ENCODE measurements around the gene DHDH. TPM values are rescaled to one million over a fixed set of nuclear protein-coding genes. Genes with fewer than 3 reads are reported as not detected.
A peak's percentile ranks its signal among the peaks of the same experiment; 100 is the strongest.

The DHDH gene
- total and polyA plus RNA-seq, 2 experiments from 2014 or later = 0.69 to 4.7 TPM

- Histone ChIP-seq H3K9me2 (ENCODE audit: insufficient read depth) (no peaks in the 10 kb centered on the region), H3K4me1 (ENCODE audit: insufficient read depth) (peaks cover 18% of the 10 kb centered on the region), H3K4me3 (peak overlapping the region; percentile 100), H3F3A (replicated peaks; ENCODE audit: low read depth) (peaks cover 57% of the 10 kb centered on the region), H3K36me3 (ENCODE audit: insufficient read depth) (peaks cover 13% of the 10 kb centered on the region), H3K4me2 (peak overlapping the region; percentile 99), H2AFZ (no peak overlapping the region), H3K79me2 (replicated peaks; ENCODE audit: insufficient read depth) (peaks cover 24% of the 10 kb centered on the region), H3K27me3 (ENCODE audit: insufficient read depth) (no peaks in the 10 kb centered on the region), H3K27ac (ENCODE audit: low read depth) (peak overlapping the region; percentile 92), H4K20me1 (replicated peaks; ENCODE audit: insufficient read depth) (peaks cover 6% of the 10 kb centered on the region)
- H3K27me3 Mint-ChIP-seq (ENCODE audit: insufficient read depth, low read depth, poor library complexity) = peaks cover 61% of the 10 kb centered on the region
- DNase-seq (ENCODE audit: low spot score) = peak; percentile 93
- TF ChIP-seq POLR2AphosphoS5 (IDR thresholded peaks at IDR 0.05; ENCODE audit: low read depth) (0 out of 2 replicates have a peak, but pooled peaks have one; percentile 6), JUNB (IDR thresholded peaks at IDR 0.05; ENCODE audit: unreplicated experiment) (no peak), CREB1 (CRISPR knock-in tag; IDR thresholded peaks at IDR 0.05; ENCODE audit: low read depth) (no peak), ZNF331 (CRISPR knock-in tag; IDR thresholded peaks at IDR 0.05; ENCODE audit: low read depth) (no peak), CTCF (conservative IDR thresholded peaks at IDR 0.05; ENCODE audit: low read depth in 2 of 2) (no peak), EZH2 (IDR thresholded peaks at IDR 0.05; ENCODE audit: low read depth, unreplicated experiment) (no peak), ETS1 (IDR thresholded peaks at IDR 0.05) (peak; percentile 91), ZNF114 (CRISPR knock-in tag; IDR thresholded peaks at IDR 0.05) (no peak), NANOG (IDR thresholded peaks at IDR 0.05; ENCODE audit: borderline replicate concordance) (no peak), REST (IDR thresholded peaks at IDR 0.05; ENCODE audit: unreplicated experiment) (no peak), EZH2phosphoT487 (IDR thresholded peaks at IDR 0.05; ENCODE audit: unreplicated experiment) (no peak), ZNF462 (CRISPR knock-in tag; IDR thresholded peaks at IDR 0.05) (no peak), STAT1 (IDR thresholded peaks at IDR 0.05; ENCODE audit: unreplicated experiment) (no peak)
- H3K36me3 Mint-ChIP-seq (ENCODE audit: low read depth) = peaks cover 57% of the 10 kb centered on the region
- ATAC-seq = peak; percentile 16
- peaks cover 16% of the 10 kb centered on the region for H3K9me3 Mint-ChIP-seq
- H3K4me3 Mint-ChIP-seq = peak overlapping the region; percentile 95
- H3K27ac Mint-ChIP-seq = peak overlapping the region; percentile 97
- H3K4me1 Mint-ChIP-seq = peaks cover 43% of the 10 kb centered on the region
Observed at GRCh38 chr19:48965806-48966540, 32.5 kb downstream of the DHDH start.

Measured in GM23338 (cell line).